Mesenchymal stem cell (in vitro differentiated cells and primary cell): ENCODE results near the gene IL1RL2.
A peak's percentile ranks its signal among the peaks of the same experiment; 100 is the strongest.

Experiments used
- DNase-seq: peaks from one replicate; pipeline ENCODE4 v3.0.0-alpha.2; 2013
- H2AFZ ChIP-seq: one replicate; pipeline ENCODE4 v1.6.1; 2013; ENCODE audit warnings: low read depth, mild to moderate bottlenecking, control low read depth, inconsistent platforms, low read length, moderate library complexity
- H2AK5ac ChIP-seq: 2 replicates; pipeline ENCODE4 v1.6.1; 2013; ENCODE audit warnings: low read length, moderate library complexity, mild to moderate bottlenecking, inconsistent platforms; ENCODE audit not compliant: severe bottlenecking
- H2BK120ac ChIP-seq: one replicate; pipeline ENCODE4 v1.6.1; 2013; ENCODE audit warnings: low read depth, mild to moderate bottlenecking, inconsistent platforms, low read length, moderate library complexity
- H2BK12ac ChIP-seq, 2 experiments: one replicate each; pipeline ENCODE4 v1.6.1; 2013; ENCODE audit warnings: inconsistent platforms in 2 of 2, low read length in 2 of 2, mild to moderate bottlenecking in 2 of 2, moderate library complexity in 2 of 2, control low read depth in 1 of 2
- H2BK15ac ChIP-seq: one replicate; pipeline ENCODE4 v1.6.1; 2013; ENCODE audit warnings: mild to moderate bottlenecking, low read depth, inconsistent platforms; ENCODE audit not compliant: poor library complexity, severe bottlenecking
- H2BK5ac ChIP-seq: 2 replicates; pipeline ENCODE4 v1.6.1; 2013; ENCODE audit warnings: low read depth, mild to moderate bottlenecking, low read length, control low read depth, inconsistent platforms; ENCODE audit not compliant: poor library complexity, severe bottlenecking
- H3K14ac ChIP-seq, 2 experiments: one replicate each; pipeline ENCODE4 v1.6.1; 2013; ENCODE audit warnings: inconsistent platforms in 2 of 2, low read length in 2 of 2, control low read depth in 1 of 2, mild to moderate bottlenecking in 1 of 2, moderate library complexity in 1 of 2
- H3K18ac ChIP-seq, 2 experiments: one replicate each; pipeline ENCODE4 v1.6.1; 2013; ENCODE audit warnings: inconsistent platforms in 2 of 2, low read length in 2 of 2, control low read depth in 1 of 2, low read depth in 1 of 2, mild to moderate bottlenecking in 1 of 2
- H3K23ac ChIP-seq, 2 experiments: one replicate each; pipeline ENCODE4 v1.6.1; 2013; ENCODE audit warnings: inconsistent platforms in 2 of 2, low read length in 2 of 2, mild to moderate bottlenecking in 2 of 2, moderate library complexity in 2 of 2, control low read depth in 1 of 2
- H3K27ac ChIP-seq: 2 replicates; pipeline ENCODE4 v1.5.1; 2013; ENCODE audit warnings: mild to moderate bottlenecking, moderate library complexity, low read length, control low read depth, inconsistent platforms; ENCODE audit not compliant: poor library complexity, severe bottlenecking
- H3K27me3 ChIP-seq, 2 experiments: 2 replicates each; pipeline versions ENCODE4 v1.6.1 to v1.7.0; 2013; ENCODE audit warnings: low read length in 2 of 2, mild to moderate bottlenecking in 2 of 2, moderate library complexity in 2 of 2, control low read depth in 1 of 2, inconsistent platforms in 1 of 2; ENCODE audit not compliant: control insufficient read depth in 1 of 2, insufficient read depth in 1 of 2
- H3K36me3 ChIP-seq, 2 experiments: 2 replicates each; pipeline versions ENCODE4 v1.6.1 to v1.7.0; 2013; ENCODE audit warnings: low read length in 2 of 2, control low read depth in 1 of 2, inconsistent platforms in 1 of 2, low read depth in 1 of 2, mild to moderate bottlenecking in 1 of 2; ENCODE audit not compliant: insufficient read depth in 2 of 2, control insufficient read depth in 1 of 2
- H3K4ac ChIP-seq, 2 experiments: one replicate each; pipeline ENCODE4 v1.6.1; 2013; ENCODE audit warnings: inconsistent platforms in 2 of 2, low read length in 2 of 2, mild to moderate bottlenecking in 2 of 2, moderate library complexity in 2 of 2, control low read depth in 1 of 2, low read depth in 1 of 2
- H3K4me1 ChIP-seq: 2 replicates; pipeline ENCODE4 v1.6.1; 2013; ENCODE audit warnings: low read depth, low read length, control low read depth; ENCODE audit not compliant: control insufficient read depth, insufficient read depth
- H3K4me2 ChIP-seq: 2 replicates; pipeline ENCODE4 v1.6.1; 2013; ENCODE audit warnings: low read length, mild to moderate bottlenecking, inconsistent platforms; ENCODE audit not compliant: poor library complexity, severe bottlenecking
- H3K4me3 ChIP-seq, 2 experiments: 2 replicates each; pipeline versions ENCODE4 v1.5.1 to v1.7.0; 2013; ENCODE audit warnings: low read length in 2 of 2, mild to moderate bottlenecking in 2 of 2, control low read depth in 1 of 2, low read depth in 1 of 2; ENCODE audit not compliant: insufficient read depth in 1 of 2
- H3K79me1 ChIP-seq: replicated peaks from 2 replicates; pipeline ENCODE4 v1.6.1; 2013; ENCODE audit warnings: mild to moderate bottlenecking, control low read depth, low read length, inconsistent platforms; ENCODE audit not compliant: poor library complexity, severe bottlenecking
- H3K9ac ChIP-seq: 2 replicates; pipeline ENCODE4 v1.7.0; 2013; ENCODE audit warnings: mild to moderate bottlenecking, low read length, moderate library complexity
- H3K9me3 ChIP-seq: 2 replicates; pipeline ENCODE4 v1.7.0; 2013; ENCODE audit warnings: mild to moderate bottlenecking, low read length; ENCODE audit not compliant: control insufficient read depth
- H4K8ac ChIP-seq: one replicate; pipeline ENCODE4 v1.6.1; 2013; ENCODE audit warnings: inconsistent platforms, mild to moderate bottlenecking, low read length, moderate library complexity
- H4K91ac ChIP-seq: one replicate; pipeline ENCODE4 v1.6.1; 2013; ENCODE audit warnings: mild to moderate bottlenecking, low read length, inconsistent platforms
- WGBS: methylation state at CpG from one replicate; pipeline ENCODE4 v1.1.7; 2013; ENCODE audit warnings: mixed read lengths; 5-methylcytosine and 5-hydroxymethylcytosine counted together

The IL1RL2 gene

GRCh38 chr2:102206666-102207341 lies 20.0 kb downstream of the IL1RL2 start:
- Histone ChIP-seq H3K36me3 (peaks cover 0 to 14% of the 10 kb centered on the region in 2 experiments), H4K91ac (peak overlapping the region; percentile 49), H4K8ac (peak overlapping the region; percentile 39), H3K4me3 (no peak overlapping the region), H2BK15ac (peak overlapping the region; percentile 12), H3K4ac (no peak overlapping the region), H3K23ac (peak overlapping the region in 1 of 2 experiments; percentile 72), H2BK5ac (no peak overlapping the region), H2BK12ac (peak overlapping the region in 1 of 2 experiments; percentile 52), H3K9ac (no peak overlapping the region), H3K14ac (peak overlapping the region in 1 of 2 experiments; percentile 55), H3K18ac (peak overlapping the region in 1 of 2 experiments; percentile 66), H3K9me3 (peaks cover 20% of the 10 kb centered on the region), H3K79me1 (no peaks in the 10 kb centered on the region), H3K4me1 (peaks cover 2% of the 10 kb centered on the region), H3K4me2 (no peak overlapping the region), H2BK120ac (no peak overlapping the region), H3K27ac (no peak overlapping the region), H3K27me3 (no peaks in the 10 kb centered on the region), H2AFZ (peak overlapping the region; percentile 61), H2AK5ac (no peak overlapping the region)
- 71% methylated on average over 5 of the region's 5 CpGs for WGBS
- DNase-seq = no peak

GRCh38 chr2:102208774-102209173 lies 22.0 kb downstream of the IL1RL2 start:
- Histone ChIP-seq H3K36me3 (peaks cover 0 to 9% of the 10 kb centered on the region in 2 experiments), H3K4me2 (no peak overlapping the region), H3K9ac (no peak overlapping the region), H3K9me3 (peaks cover 9% of the 10 kb centered on the region), H3K4me1 (peaks cover 2% of the 10 kb centered on the region), H3K14ac (no peak overlapping the region), H3K4ac (no peak overlapping the region), H2BK120ac (no peak overlapping the region), H4K91ac (no peak overlapping the region), H2AK5ac (no peak overlapping the region), H2BK5ac (no peak overlapping the region), H2BK12ac (no peak overlapping the region), H3K79me1 (no peaks in the 10 kb centered on the region), H2AFZ (no peak overlapping the region), H3K18ac (no peak overlapping the region), H3K27me3 (no peaks in the 10 kb centered on the region), H3K4me3 (no peak overlapping the region), H4K8ac (no peak overlapping the region), H3K27ac (no peak overlapping the region), H2BK15ac (no peak overlapping the region), H3K23ac (no peak overlapping the region)
- no peak for DNase-seq

GRCh38 chr2:102209474-102209873 lies 22.7 kb downstream of the IL1RL2 start:
- no peak overlapping the region for H3K18ac ChIP-seq
- no peaks in the 10 kb centered on the region for H3K27me3 ChIP-seq
- H2BK5ac ChIP-seq = no peak overlapping the region
- no peak overlapping the region for H3K23ac ChIP-seq
- H3K9me3 ChIP-seq = peaks cover 5% of the 10 kb centered on the region
- no peak overlapping the region for H3K4ac ChIP-seq
- no peak overlapping the region for H2BK120ac ChIP-seq
- H3K9ac ChIP-seq = no peak overlapping the region
- H3K4me3 ChIP-seq = no peak overlapping the region
- peaks cover 0 to 14% of the 10 kb centered on the region in 2 experiments for H3K36me3 ChIP-seq
- no peak overlapping the region for H4K8ac ChIP-seq
- no peak overlapping the region for H2AFZ ChIP-seq
- H2BK15ac ChIP-seq = no peak overlapping the region
- no peaks in the 10 kb centered on the region for H3K79me1 ChIP-seq
- DNase-seq = no peak
- H3K27ac ChIP-seq = no peak overlapping the region
- WGBS = 38% methylated on average over 1 of the region's 1 CpG
- no peak overlapping the region for H2BK12ac ChIP-seq
- H3K4me2 ChIP-seq = no peak overlapping the region
- no peak overlapping the region for H2AK5ac ChIP-seq
- H3K4me1 ChIP-seq = peaks cover 2% of the 10 kb centered on the region
- no peak overlapping the region for H4K91ac ChIP-seq
- no peak overlapping the region for H3K14ac ChIP-seq

GRCh38 chr2:102217032-102217431 lies 30.2 kb downstream of the IL1RL2 start:
- no peak overlapping the region for H3K9ac ChIP-seq
- no peak overlapping the region for H4K8ac ChIP-seq
- H3K27me3 ChIP-seq = no peaks in the 10 kb centered on the region

More at GRCh38 chr2:102217032-102217431, 30.2 kb downstream of the IL1RL2 start:
- H3K4me1 ChIP-seq = no peaks in the 10 kb centered on the region
- no peaks in the 10 kb centered on the region for H3K79me1 ChIP-seq
- H4K91ac ChIP-seq = no peak overlapping the region
- H3K9me3 ChIP-seq = peaks cover 54% of the 10 kb centered on the region
- no peak overlapping the region for H3K4me3 ChIP-seq
- no peak for DNase-seq
- H3K4me2 ChIP-seq = no peak overlapping the region
- no peak overlapping the region for H2BK5ac ChIP-seq
- H3K36me3 ChIP-seq = peaks cover 0 to 45% of the 10 kb centered on the region in 2 experiments
- no peak overlapping the region for H2BK15ac ChIP-seq
- H2BK12ac ChIP-seq = no peak overlapping the region
- no peak overlapping the region for H3K18ac ChIP-seq
- H3K14ac ChIP-seq = no peak overlapping the region
- H2AK5ac ChIP-seq = no peak overlapping the region
- no peak overlapping the region for H2BK120ac ChIP-seq
- H3K23ac ChIP-seq = no peak overlapping the region
- no peak overlapping the region for H2AFZ ChIP-seq
- no peak overlapping the region for H3K4ac ChIP-seq
- no peak overlapping the region for H3K27ac ChIP-seq
